Kidney (tissue), 14 donors: ENCODE data around the gene PEX10. TPM values are rescaled to one million over a fixed set of nuclear protein-coding genes. Genes with fewer than 3 reads are reported as not detected.
A peak's percentile ranks its signal among the peaks of the same experiment; 100 is the strongest.

Source experiments
- DNase-seq, 5 donors: peaks; one replicate each; pipeline ENCODE4 v3.0.0-alpha.2; 2013 to 2020
- FAIRE-seq: peaks from 2 replicates; lab custom pipeline; 2012; peaks lifted over from hg19 to GRCh38; lab: Jason Lieb, UNC
- H3K27ac ChIP-seq, 2 donors: one replicate each; pipeline ENCODE4 v1.7.0; 2013; ENCODE audit warnings: low read depth in 2 of 2, low read length in 2 of 2, inconsistent platforms in 1 of 2
- H3K27me3 ChIP-seq: one replicate; pipeline ENCODE4 v1.7.1; 2013; ENCODE audit warnings: low read length, inconsistent platforms; ENCODE audit not compliant: control insufficient read depth, insufficient read depth
- H3K36me3 ChIP-seq, 3 donors: one replicate each; pipeline versions ENCODE4 v1.7.0 to v1.7.1; 2013; ENCODE audit warnings: low read length in 3 of 3, control low read depth in 1 of 3, inconsistent platforms in 1 of 3; ENCODE audit not compliant: insufficient read depth in 3 of 3, control insufficient read depth in 2 of 3
- H3K4me1 ChIP-seq, 3 donors: one replicate each; pipeline versions ENCODE4 v1.7.0 to v1.7.1; 2013; ENCODE audit warnings: low read length in 3 of 3, inconsistent platforms in 1 of 3, low read depth in 1 of 3; ENCODE audit not compliant: control insufficient read depth in 2 of 3, insufficient read depth in 2 of 3
- H3K4me3 ChIP-seq, 3 donors: one replicate each; pipeline versions ENCODE4 v1.7.0 to v1.8.1; 2013; ENCODE audit warnings: low read length in 3 of 3, control low read depth in 1 of 3, inconsistent platforms in 1 of 3
- H3K9ac ChIP-seq, 3 donors: one replicate each; pipeline versions ENCODE4 v1.7.0 to v1.7.1; 2013; ENCODE audit warnings: low read length in 3 of 3, control low read depth in 1 of 3, inconsistent platforms in 1 of 3
- H3K9me3 ChIP-seq, 3 donors: one replicate each; pipeline versions ENCODE4 v1.7.0 to v1.7.1; 2013; ENCODE audit warnings: low read length in 3 of 3, control low read depth in 1 of 3, inconsistent platforms in 1 of 3; ENCODE audit not compliant: control insufficient read depth in 2 of 3, insufficient read depth in 1 of 3
- intact Hi-C: fragments of 100-400 bp; cut with DNase I; formaldehyde crosslinking; loops from one replicate; pipeline ENCODE4 v1.11.1; 2022
- polyA plus RNA-seq: library from polyadenylated mRNA; stranded (reverse); fragments of 350-450 nt; fragmentation: Illumina TruSeq; extraction: RNeasy Lipid Tissue Mini Kit (QIAGEN cat#74804); gene quantifications from one replicate; pipeline ENCODE4 v1.2.3, GENCODE V29; 2014; ENCODE audit warnings: low read depth, low replicate concordance; ENCODE audit not compliant: insufficient read depth
- total RNA-seq: library from RNA; stranded (reverse); fragmentation: NEBNext Ultra II Directional; extraction: Animal tissue kit (Norgen Biotek cat#: 25700); gene quantifications from one replicate; pipeline ENCODE4 v1.2.1, GENCODE V29; 2021
- TF ChIP-seq, protein P1 (sequence below): IDR thresholded peaks from 3 replicates; pipeline ENCODE4 v1.5.1; 2012; ENCODE audit warnings: mild to moderate bottlenecking, moderate library complexity, borderline replicate concordance; ENCODE audit not compliant: insufficient read depth; ENCODE audit errors: extremely low read depth
- donor health status: control.
- donor health status: control.
- donor health status: control.
- donor health status: control.
- donor health status: control.
- donor health status: DM: yes; HTN: yes; CAD: no.
- donor health status: Normal renal cell carcinoma (clear cell type).

Gene PEX10
- total and polyA plus RNA-seq, 2 donors from 2014 or later, result 25.6 to 26.8 TPM

DNA sequence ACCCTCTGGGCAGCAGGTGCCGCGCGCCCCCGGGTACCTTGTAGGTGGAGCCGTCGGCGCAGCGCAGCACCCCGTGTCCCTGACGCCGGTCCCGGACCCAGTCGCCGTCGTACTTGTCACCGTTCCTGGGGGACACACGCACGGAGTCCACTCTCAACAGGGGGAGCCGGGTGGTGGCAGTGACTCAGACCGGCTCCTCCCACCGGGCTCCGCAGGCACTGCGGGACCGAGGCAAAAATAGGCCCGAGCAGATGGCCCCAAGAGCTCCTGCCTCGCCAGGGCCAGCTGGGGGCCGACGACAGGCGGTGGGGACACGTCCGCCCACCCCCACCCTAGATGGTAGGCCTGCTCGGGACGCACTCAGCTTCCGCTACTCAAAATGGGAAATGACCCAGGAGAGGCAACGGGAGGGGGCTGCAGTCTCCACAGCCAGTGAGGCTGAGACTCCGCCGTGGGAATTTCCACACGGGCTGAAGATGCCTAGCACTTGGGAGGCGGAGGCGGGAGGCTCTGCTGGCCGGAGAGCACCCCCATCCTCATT is 27.4 kb downstream of the PEX10 start:
- H3K4me3 ChIP-seq, result no peak overlapping the region
- no peak overlapping the region for H3K27ac ChIP-seq
- no peak overlapping the region for H3K9ac ChIP-seq
- peaks cover 0 to 4% (median 0%) of the 10 kb centered on the region in 3 donors for H3K4me1 ChIP-seq
- no peaks in the 10 kb centered on the region for H3K27me3 ChIP-seq
- no peaks in the 10 kb centered on the region for H3K9me3 ChIP-seq
- H3K36me3 ChIP-seq, result peaks cover 0 to 5% (median 2%) of the 10 kb centered on the region in 3 donors
- FAIRE-seq (no peak), DNase-seq (peak in 2 of 5 donors; percentile 40 to 80)
- intact Hi-C loops, result loop anchor here (5.0 kb wide), 1 partner anchor 188 kb away; no protein-coding TSS in a partner anchor
- TF ChIP-seq, protein P1, sequence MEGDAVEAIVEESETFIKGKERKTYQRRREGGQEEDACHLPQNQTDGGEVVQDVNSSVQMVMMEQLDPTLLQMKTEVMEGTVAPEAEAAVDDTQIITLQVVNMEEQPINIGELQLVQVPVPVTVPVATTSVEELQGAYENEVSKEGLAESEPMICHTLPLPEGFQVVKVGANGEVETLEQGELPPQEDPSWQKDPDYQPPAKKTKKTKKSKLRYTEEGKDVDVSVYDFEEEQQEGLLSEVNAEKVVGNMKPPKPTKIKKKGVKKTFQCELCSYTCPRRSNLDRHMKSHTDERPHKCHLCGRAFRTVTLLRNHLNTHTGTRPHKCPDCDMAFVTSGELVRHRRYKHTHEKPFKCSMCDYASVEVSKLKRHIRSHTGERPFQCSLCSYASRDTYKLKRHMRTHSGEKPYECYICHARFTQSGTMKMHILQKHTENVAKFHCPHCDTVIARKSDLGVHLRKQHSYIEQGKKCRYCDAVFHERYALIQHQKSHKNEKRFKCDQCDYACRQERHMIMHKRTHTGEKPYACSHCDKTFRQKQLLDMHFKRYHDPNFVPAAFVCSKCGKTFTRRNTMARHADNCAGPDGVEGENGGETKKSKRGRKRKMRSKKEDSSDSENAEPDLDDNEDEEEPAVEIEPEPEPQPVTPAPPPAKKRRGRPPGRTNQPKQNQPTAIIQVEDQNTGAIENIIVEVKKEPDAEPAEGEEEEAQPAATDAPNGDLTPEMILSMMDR, result no peak

DNA sequence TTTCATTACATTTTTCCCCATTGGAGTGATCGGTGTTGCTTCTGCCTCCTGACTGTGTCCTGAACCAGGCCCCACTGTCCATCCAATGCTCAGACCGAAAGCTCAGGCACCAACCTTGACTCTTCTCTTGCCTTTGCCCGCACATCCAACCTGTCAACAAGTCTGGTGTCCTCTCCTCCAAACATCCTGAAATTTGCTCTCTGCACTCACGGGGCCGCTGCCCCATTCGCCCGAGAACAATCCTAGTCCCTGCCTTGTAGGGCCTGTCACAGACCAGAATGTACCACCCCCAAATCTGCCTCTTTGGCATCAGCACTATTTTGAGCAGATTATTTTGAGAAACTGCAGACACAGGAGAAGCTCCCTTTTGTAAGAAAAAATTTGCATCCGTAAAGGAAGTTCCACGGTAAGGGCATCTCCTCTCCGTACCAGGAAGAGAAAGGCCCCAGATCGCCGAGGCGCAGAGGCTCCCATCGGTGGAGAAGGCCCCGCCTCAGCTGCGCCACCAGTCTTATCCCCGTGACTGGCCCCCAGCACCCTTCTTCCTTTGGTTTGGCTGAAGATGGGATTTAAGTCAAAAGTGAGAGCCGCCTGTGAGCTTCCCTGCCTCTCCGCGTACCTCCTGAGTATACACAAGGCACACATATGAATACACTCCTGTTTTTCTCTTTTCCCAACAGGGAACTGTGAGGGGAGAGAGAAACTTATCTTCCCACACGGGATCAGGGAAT is 28.1 kb downstream of the PEX10 start:
- no peak overlapping the region for H3K27ac ChIP-seq
- H3K36me3 ChIP-seq, result peaks cover 0 to 5% (median 2%) of the 10 kb centered on the region in 3 donors
- H3K27me3 ChIP-seq, result no peaks in the 10 kb centered on the region
- no peak for FAIRE-seq
- no peaks in the 10 kb centered on the region for H3K9me3 ChIP-seq
- TF ChIP-seq, protein P1, result no peak
- H3K4me3 ChIP-seq, result no peak overlapping the region
- intact Hi-C loops, result loop anchor here (5.0 kb wide), 1 partner anchor 187 kb away; no protein-coding TSS in a partner anchor
- no peak overlapping the region for H3K9ac ChIP-seq
- DNase-seq, result peak in 2 of 5 donors; percentile 33 to 56
- H3K4me1 ChIP-seq, result peaks cover 0 to 3% (median 0%) of the 10 kb centered on the region in 3 donors

DNA sequence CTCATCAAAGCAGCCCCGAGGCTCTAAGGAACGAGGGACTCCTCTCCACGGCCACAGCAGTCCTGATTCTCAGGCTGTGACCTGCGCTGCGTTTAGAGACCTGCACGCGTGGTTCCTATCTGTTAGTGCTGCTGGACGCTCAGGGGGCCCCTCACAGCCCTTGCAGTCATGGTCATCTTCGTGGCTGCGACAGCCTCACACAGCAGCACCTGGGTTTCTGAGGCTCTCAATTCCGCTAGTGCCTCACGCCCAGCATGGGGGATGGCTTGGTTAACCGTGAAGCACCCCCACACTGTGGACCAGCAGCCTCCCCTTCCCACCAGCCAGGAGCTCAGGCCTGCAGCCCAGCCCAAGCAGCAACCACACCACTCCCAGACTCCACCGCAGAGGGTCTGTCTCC is 28.8 kb downstream of the PEX10 start:
- TF ChIP-seq, protein P1, result no peak
- H3K9ac ChIP-seq, result no peak overlapping the region
- intact Hi-C loops, result loop anchor here (5.0 kb wide), 1 partner anchor 186 kb away; no protein-coding TSS in a partner anchor

More for the DNA sequence above, 28.8 kb downstream of the PEX10 start:
- FAIRE-seq (no peak), DNase-seq (peak in 1 of 5 donors; percentile 61)
- Histone ChIP-seq H3K27me3 (no peaks in the 10 kb centered on the region), H3K36me3 (peaks cover 0 to 5% (median 2%) of the 10 kb centered on the region in 3 donors), H3K9me3 (no peaks in the 10 kb centered on the region), H3K4me1 (peaks cover 0 to 3% (median 0%) of the 10 kb centered on the region in 3 donors), H3K4me3 (no peak overlapping the region), H3K27ac (no peak overlapping the region)
